ENCODE data around the gene UBA5. TPM values are rescaled to one million over a fixed set of nuclear protein-coding genes. Genes with fewer than 3 reads are reported as not detected.

UBA5 gene
- polyA plus RNA-seq, 3 donors: 9.3 to 19.5 (median 13.8) TPM

DNA sequence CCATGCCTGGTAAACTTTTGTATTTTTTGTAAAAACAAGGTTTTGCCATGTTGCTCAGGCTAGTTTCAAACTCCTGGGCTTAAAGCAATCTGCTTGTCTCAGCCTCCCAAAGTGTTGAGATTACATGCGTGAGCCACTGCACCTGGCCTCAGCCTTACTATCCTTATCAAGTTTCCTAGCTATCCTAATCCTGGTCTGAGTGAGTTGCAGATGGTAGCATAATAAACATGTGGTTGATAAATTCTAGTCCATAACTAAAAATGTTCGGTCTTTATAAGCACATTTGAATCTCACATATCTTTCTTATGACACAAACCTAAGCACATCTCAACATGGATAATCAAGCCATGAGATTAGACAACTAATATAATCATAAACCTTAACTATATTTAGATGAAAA, 43.6 kb downstream of the UBA5 start:
- Histone ChIP-seq H3K4me3 (replicated peaks in 1 of 3; ENCODE audit: low read depth in 2 of 3, low read length in 3 of 3) (no peak overlapping the region), H3K4me2 (replicated peaks; ENCODE audit: extremely low read depth, low read length, poor library complexity, severe bottlenecking) (no peak overlapping the region), H3K79me2 (ENCODE audit: insufficient read depth, low read length) (no peaks in the 10 kb centered on the region), H2AFZ (ENCODE audit: insufficient read depth, low read depth, low read length, poor library complexity, severe bottlenecking) (no peak overlapping the region), H3K9me3 (replicated peaks in 1 of 2; ENCODE audit: control insufficient read depth in 1 of 2, insufficient read depth in 1 of 2, low read length in 2 of 2) (no peaks in the 10 kb centered on the region), H3K27ac (ENCODE audit: low read depth in 1 of 2, low read length in 2 of 2) (no peak overlapping the region), H4K20me1 (ENCODE audit: insufficient read depth, low read length) (no peaks in the 10 kb centered on the region), H3K27me3 (ENCODE audit: control insufficient read depth in 2 of 2, insufficient read depth in 2 of 2, low read length in 2 of 2) (no peaks in the 10 kb centered on the region), H3K9ac (ENCODE audit: insufficient read depth, low read length, poor library complexity, severe bottlenecking) (no peak overlapping the region), H3K36me3 (replicated peaks in 1 of 2; ENCODE audit: control insufficient read depth in 1 of 2, insufficient read depth in 2 of 2, low read length in 2 of 2) (peaks cover 76 to 91% of the 10 kb centered on the region in 2 donors), H3K4me1 (ENCODE audit: control insufficient read depth in 1 of 2, insufficient read depth in 2 of 2, low read length in 2 of 2) (no peaks in the 10 kb centered on the region)
- no CpG with 5 or more reads among the region's 2 CpGs for WGBS (ENCODE audit: insufficient coverage)
- Mint-ChIP-seq H3K4me1 (no peaks in the 10 kb centered on the region), H3K27me3 (ENCODE audit: low read depth in 3 of 3) (no peaks in the 10 kb centered on the region), H3K36me3 (peaks cover 60 to 83% of the 10 kb centered on the region in 2 donors), H3K27ac (no peak overlapping the region), H3K4me3 (no peak overlapping the region), H3K9me3 (no peaks in the 10 kb centered on the region)
- no peak for DNase-seq
- intact Hi-C loops (cut with micrococcal nuclease): no loop called here
- TF ChIP-seq CTCF (IDR thresholded peaks at IDR 0.05): no peak

DNA sequence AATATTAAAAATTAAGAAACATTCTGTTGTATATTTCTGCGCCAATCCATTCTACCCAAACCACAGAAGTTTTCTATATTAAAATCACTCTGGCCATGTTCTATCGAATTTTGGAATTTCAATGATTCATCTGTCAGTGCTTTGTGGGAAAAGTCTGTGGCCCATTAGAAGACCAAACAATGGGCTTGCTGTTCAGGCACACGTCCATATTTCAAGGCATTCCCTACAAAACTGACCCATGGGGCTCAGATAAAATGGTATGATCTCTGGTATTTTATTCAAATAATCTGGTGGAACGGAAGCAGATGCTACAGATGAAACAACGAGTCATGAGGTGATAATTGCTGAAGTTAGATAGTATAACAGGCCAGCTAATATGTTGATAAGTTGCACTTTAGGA, 49.6 kb downstream of the UBA5 start:
- H3K36me3 ChIP-seq (replicated peaks in 1 of 2; ENCODE audit: control insufficient read depth in 1 of 2, insufficient read depth in 2 of 2, low read length in 2 of 2): peaks cover 53 to 90% of the 10 kb centered on the region in 2 donors
- TF ChIP-seq CTCF (IDR thresholded peaks at IDR 0.05): no peak
- Mint-ChIP-seq H3K4me1 (no peaks in the 10 kb centered on the region), H3K4me3 (no peak overlapping the region), H3K9me3 (no peaks in the 10 kb centered on the region), H3K27ac (no peak overlapping the region), H3K36me3 (peaks cover 63% of the 10 kb centered on the region in 2 donors), H3K27me3 (ENCODE audit: low read depth in 3 of 3) (no peaks in the 10 kb centered on the region)
- H3K9me3 ChIP-seq (replicated peaks in 1 of 2; ENCODE audit: control insufficient read depth in 1 of 2, insufficient read depth in 1 of 2, low read length in 2 of 2): no peaks in the 10 kb centered on the region
- H4K20me1 ChIP-seq (ENCODE audit: insufficient read depth, low read length): no peaks in the 10 kb centered on the region
- no peak overlapping the region for H3K4me2 ChIP-seq (replicated peaks; ENCODE audit: extremely low read depth, low read length, poor library complexity, severe bottlenecking)
- H2AFZ ChIP-seq (ENCODE audit: insufficient read depth, low read depth, low read length, poor library complexity, severe bottlenecking): no peak overlapping the region
- no peaks in the 10 kb centered on the region for H3K79me2 ChIP-seq (ENCODE audit: insufficient read depth, low read length)
- H3K9ac ChIP-seq (ENCODE audit: insufficient read depth, low read length, poor library complexity, severe bottlenecking): no peak overlapping the region
- no peaks in the 10 kb centered on the region for H3K4me1 ChIP-seq (ENCODE audit: control insufficient read depth in 1 of 2, insufficient read depth in 2 of 2, low read length in 2 of 2)
- intact Hi-C loops (cut with micrococcal nuclease): no loop called here
- no peak for DNase-seq
- no peak overlapping the region for H3K4me3 ChIP-seq (replicated peaks in 1 of 3; ENCODE audit: low read depth in 2 of 3, low read length in 3 of 3)
- no peak overlapping the region for H3K27ac ChIP-seq (ENCODE audit: low read depth in 1 of 2, low read length in 2 of 2)
- H3K27me3 ChIP-seq (ENCODE audit: control insufficient read depth in 2 of 2, insufficient read depth in 2 of 2, low read length in 2 of 2): no peaks in the 10 kb centered on the region
- WGBS (ENCODE audit: insufficient coverage): 100% methylated on average over 2 of the region's 5 CpGs

Data from CD14-positive monocyte (primary cell).